NB4 (cell line): ENCODE results near the gene APEH.
"Not testable (repeated sequence)": the region's sequence is repeated elsewhere in the genome, so short reads cannot be mapped to it uniquely, and the experiment has no call there.

Experiments used
- MAX ChIP-seq: IDR thresholded peaks from 2 replicates; pipeline ENCODE4 v1.6.1; 2011; ENCODE audit warnings: low read depth, low read length
- POLR2A ChIP-seq: IDR thresholded peaks from 2 replicates; pipeline ENCODE4 v1.6.1; 2011; ENCODE audit warnings: mild to moderate bottlenecking; ENCODE audit not compliant: insufficient read length; ENCODE audit errors: extremely low read depth
- TF ChIP-seq, protein P1 (sequence below): IDR thresholded peaks from one replicate; pipeline ENCODE4 v1.5.1; 2012; ENCODE audit warnings: low read depth, low read length

DNA sequence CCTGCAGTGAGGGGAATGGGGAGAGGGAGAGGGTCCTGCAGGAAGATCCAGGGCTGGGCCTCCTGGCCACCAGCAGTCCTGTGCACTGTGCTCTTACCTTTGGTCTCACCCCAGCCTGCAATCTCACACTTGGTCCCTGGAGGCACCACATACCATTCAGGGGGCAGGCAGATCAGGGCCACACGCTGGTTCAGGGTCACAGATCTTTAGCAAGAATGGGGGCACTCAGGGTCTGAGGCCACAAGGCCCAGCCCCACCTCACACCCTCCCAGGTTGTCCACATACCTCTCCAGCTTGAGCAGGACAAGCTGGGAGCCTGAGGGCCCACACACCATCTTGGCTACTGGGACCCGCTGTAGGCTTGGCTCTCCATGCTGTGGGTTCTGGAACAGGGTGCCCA is 10.3 kb downstream of the APEH start:
- TF ChIP-seq, protein P1, sequence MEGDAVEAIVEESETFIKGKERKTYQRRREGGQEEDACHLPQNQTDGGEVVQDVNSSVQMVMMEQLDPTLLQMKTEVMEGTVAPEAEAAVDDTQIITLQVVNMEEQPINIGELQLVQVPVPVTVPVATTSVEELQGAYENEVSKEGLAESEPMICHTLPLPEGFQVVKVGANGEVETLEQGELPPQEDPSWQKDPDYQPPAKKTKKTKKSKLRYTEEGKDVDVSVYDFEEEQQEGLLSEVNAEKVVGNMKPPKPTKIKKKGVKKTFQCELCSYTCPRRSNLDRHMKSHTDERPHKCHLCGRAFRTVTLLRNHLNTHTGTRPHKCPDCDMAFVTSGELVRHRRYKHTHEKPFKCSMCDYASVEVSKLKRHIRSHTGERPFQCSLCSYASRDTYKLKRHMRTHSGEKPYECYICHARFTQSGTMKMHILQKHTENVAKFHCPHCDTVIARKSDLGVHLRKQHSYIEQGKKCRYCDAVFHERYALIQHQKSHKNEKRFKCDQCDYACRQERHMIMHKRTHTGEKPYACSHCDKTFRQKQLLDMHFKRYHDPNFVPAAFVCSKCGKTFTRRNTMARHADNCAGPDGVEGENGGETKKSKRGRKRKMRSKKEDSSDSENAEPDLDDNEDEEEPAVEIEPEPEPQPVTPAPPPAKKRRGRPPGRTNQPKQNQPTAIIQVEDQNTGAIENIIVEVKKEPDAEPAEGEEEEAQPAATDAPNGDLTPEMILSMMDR = not testable (repeated sequence)
- not testable (repeated sequence) for TF ChIP-seq MAX, POLR2A
